Measurements from ENCODE around the gene PTPRT.

The PTPRT gene

DNA sequence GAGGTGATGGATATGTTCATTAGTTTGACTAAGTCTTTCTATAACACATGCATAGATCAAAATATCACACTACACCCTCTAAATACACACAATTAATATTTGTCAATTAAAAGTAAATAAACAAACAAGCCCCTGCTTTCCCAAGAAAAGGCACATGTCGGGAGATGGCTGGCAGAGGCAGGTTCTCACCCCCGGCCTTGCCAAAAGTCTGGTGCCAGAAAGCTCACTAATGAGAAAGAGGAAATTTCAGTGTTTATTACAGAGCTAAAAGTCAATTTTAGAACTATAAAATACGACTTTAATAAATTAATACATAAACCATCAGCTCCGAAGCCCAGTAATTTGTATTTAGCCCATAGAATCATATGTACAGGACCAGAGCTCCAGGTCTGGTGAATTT lies 404.7 kb downstream of the PTPRT start:
- DNase-seq, result no peak

DNA sequence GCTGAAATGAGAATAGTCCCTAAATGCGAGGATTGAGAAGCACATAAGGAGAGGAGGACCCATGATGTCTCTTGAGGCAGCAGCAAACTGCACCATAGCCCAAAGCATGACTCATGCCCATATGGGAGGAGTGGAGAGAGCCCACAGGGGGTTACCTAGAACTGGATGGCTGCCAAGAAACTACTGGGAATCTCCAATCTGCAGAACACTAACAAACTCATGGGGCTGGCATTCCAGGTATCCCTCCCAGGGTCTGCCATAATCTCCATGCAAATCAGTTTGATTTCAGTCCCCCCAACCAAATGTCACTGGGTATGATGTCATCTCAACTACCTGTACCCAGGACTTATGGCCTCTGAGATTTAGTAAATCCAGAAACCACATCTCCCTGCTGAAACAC lies 410.5 kb downstream of the PTPRT start:
- DNase-seq, result no peak

DNA sequence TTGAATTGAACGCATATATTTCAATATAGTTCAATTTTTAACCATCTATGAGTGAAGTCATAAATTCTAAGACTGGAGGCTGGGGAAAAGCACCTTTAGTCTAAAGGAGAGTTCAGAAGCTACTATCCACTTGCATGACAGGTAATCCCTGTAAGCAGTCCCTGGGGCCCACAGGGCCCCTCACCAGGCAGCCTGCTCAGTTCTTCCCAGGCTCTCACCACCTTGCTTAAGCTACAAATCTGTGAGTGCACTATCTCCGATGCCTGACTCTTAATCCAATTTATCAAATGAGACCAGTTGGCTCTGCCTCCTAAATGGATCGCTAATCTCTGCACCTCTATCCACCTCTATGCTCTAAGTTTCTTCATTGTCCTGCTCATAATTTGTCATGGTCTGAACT lies 413.8 kb downstream of the PTPRT start:
- DNase-seq, result no peak

DNA sequence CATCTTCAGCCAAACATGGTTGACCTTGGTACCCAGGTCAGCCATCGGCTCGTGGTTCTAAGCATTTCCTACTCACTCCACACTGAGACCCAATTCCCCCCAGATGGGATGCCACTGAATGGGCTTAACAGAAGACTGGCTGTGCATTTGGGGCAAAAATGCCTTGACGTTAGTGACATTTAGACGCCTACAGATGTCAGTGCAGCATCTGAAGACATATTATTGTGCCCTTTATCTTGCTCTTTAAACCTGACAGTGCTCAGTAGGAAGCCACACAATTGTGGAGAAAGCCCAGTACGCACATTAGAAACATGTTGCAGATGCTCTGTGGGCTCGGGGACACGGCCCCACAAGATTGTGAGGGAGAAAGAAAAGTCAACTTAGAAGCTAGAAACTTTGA lies 414.7 kb downstream of the PTPRT start:
- DNase-seq, result no peak

DNA sequence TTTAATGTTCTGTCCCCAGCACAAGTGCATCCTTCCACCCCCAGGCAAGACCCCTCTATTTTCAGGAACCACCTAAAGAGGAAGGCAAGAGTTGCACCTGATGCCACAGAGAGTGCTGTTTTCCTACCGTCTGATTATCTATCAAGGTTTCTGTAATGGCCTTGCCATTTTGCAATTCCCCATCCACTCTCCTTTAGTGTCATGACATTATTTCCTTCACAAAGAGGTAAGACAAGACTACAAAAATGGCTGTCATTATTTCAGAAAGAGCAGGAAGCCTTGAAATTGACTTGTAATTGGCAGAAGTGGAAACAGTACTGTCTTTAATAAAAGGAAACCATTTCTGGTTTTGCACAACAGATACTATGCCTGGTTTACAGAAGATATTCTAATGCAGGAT lies 426.7 kb downstream of the PTPRT start:
- DNase-seq, result no peak

DNA sequence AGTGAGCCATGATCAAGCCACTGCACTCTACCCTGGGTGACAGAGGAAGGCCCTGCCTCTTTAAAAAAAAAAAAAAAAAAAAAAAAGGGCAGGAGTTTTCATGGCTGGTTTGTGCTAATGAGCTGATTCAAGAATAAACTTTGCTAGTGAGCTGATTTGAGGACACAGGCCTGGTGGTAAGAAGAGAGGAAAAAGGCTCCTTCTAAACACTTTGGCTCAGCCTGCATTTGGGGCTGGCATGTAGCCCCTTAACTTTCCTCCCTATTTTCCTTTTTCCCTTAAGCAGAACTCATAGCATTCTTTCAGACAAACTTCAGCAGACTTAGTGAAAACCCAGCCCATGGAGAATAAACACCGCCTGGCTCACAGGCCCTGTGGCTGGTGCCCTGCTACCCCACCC lies 432.7 kb downstream of the PTPRT start:
- DNase-seq, result no peak

DNA sequence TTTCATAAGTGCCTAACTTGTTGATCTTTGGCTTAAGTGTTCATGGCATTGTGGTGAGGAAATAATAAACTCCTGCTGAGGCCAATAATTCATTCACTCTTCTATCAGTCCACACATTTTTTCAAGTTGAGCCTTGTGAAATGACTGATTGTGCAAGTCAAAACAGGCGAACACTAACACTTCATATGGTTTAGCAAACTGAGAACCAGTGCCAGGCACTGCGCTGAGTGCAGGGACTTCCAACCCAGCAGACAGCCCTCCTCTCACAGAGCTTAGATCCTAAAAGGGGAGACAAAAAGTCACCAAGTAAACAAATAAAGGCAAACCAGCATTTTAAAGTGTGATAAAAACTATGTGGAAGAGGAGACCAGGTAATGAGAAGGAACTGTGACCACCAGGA lies 435.0 kb downstream of the PTPRT start:
- no peak for DNase-seq

DNA sequence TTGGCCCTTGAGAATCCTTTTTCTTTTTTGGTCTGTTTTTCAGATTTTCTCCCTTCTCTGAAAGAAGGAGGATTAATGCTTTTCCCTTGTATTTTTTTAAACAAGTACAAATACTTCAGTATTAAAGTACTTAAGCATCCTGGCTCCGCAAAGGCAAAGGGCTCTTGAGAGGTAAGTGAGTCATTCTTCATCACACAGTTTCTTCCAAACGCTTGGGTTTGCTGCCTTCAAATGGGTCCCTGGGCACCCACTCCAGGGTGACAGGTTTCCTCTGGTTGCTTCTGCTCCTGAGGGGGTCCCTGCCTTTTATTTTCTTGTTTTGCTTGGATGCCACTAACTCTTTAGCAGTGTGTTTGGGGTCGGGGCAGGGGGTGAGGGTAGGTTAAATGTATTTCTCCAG lies 437.1 kb downstream of the PTPRT start:
- no peak for DNase-seq

DNA sequence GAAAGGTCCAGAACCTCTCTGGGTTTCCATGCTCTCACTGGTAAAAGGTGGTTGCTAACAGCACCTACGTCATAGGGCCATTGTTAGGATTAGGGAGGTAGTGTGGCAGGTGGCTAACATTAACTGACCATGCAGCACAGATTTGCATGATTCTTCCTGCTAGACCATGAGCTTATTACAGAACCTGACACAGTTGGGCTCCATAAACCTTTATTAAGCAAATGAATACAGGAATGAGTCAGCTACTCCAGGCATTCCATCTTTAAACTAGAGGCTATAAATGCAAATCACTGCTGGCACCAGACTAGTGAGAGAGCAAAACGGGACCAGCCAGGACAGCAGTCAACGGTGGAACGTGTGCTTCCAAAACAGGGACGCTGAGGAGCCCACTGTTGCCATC lies 440.1 kb downstream of the PTPRT start:
- no peak for DNase-seq

DNA sequence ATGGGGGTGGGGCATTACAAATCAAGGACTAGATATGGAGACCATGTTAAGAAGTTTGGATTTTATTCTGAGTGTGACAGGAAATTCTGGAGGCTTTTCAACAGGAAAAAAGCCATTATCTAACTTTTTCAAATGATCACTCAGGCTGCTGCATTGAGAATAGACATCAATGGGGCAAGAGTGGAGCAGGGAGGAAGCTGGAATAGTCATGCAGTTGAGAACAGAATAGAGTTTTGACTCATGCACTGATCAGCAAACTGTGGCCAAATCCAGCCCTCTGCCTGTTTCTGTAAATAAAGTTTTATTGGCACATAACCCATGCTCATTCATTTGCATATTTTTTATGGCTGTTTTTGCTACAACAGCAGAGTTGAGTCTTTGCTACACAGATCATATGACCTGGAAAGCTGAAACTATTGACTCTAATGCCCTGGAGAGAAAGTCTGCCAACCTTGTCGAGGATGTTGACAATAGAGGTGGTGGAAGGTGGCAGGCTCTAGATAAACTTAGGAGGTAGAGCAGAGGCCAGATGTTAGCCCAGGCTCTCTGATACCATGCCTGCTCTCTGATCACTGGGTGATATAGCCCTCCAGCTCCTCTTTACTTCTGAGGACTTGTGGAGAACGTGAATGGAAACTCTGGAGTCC lies 441.8 kb downstream of the PTPRT start:
- DNase-seq, result no peak

DNA sequence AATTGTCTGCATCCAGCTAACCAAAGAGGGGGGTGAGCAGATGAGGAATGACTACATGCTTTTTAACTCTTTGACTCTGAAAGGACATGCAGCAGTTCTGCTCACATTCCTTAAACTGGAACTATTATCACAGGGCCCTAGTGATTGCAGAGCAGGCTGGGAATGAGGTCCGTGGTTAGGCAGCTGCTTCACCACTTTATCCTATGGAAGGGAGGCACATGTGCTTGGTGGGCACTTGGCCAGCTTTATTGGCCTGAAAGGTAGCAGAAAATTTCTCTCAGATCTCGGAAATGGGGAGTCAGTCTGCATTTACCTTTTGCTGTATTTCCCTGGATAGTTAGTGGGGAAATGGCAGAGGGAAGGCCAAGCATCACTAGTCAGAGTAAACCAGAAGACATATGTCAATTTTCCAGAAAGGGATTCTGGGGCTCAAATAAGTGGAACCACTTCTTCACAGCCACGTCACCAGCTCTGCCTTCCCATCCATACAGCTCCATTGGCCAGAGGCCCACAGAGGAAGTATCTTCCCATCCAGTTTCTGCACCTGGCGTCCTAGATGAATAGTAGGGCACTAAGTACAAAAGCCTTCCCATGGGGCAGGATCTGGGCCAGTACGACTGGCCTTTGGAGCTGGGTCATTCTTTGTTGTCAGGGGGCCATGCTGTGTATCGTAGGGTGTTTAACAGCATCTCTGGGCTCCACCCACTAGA lies 444.8 kb downstream of the PTPRT start:
- no peak for DNase-seq

DNA sequence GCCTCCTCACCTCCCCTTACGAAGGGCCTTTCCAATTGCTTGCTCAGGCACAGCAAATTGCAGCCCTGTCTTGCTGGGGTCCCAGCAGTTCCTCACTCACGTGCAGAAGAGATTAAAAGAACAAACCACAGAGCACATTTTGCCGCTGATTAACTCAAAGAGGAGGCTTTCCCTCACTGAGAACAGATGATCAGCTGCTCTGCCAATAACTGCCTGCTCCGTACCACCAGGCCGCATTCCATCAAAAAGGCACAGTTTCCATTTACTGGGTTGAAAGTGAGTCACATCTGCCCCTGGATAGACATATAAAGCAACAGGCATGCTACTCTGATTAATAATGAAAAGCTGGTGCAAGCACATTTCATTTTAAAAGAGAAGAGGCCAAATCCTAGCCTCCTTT lies 446.8 kb downstream of the PTPRT start:
- DNase-seq, result no peak

DNA sequence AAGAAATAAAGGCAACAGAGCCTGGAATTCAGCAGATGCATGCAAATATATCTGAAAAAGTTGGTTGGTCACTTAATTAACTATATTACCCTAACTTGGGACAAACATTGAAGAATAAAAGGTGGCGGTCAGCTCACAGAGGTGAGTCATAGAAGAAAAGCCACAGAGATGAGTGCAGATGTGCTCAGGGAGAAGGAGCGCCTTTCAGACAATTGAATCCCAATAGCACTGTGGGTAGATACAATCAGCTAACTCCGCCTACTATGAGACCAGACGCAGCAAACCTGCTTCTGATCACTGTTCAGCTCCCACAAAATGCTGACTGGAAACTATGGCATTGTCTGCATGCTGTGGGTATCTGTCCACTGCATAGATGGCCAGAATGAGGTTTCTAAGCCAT lies 447.8 kb downstream of the PTPRT start:
- no peak for DNase-seq

DNA sequence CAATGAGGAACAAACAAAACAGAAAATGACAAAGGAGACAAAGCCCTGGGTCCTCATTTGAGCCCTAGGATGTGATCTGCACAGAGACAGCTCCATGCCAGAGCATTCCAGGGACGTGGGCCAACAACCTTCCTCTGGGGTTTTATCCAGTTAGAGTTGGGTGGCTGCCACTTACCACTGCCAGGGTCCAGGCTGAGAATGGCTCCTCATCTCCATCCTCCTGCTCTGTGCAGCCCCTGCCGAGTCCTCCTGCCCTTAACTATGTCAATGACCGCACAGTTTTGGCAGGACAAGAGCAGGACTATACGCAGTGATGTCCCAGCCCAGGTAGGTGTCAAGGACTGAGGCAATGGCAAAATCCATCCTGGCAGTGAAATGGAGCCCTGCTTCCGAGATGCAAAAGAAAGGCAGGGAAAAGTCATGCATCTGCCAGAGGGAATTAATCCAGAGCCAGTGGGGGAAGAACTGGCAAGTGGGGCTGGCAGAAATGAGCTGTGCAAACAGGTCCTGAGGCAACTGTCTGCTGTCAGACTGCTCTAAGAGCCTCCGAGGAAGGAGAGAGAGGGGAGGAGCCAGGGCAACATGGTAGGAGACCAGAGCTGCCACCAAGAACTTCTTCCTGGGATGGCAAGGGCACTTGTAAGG lies 449.4 kb downstream of the PTPRT start:
- no peak for DNase-seq

DNA sequence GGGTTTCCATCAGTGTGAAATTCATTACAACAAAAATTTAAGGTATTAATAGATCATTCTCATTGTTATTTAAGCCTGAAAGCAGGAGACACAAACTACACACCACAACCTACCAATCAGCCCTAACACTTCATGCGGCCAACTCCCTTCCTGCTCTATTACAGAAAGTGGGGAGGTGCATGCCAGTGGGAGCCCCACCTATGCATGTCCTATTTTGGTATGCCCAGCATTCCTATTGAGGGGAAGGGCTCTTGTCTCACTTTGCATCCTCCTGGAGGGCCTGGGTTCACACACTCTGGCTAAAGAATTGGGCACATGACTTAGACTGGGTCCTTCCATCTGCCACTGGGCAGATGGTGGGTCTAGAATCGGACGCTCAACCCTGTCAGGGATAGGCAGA lies 450.0 kb downstream of the PTPRT start:
- no peak for DNase-seq

DNA sequence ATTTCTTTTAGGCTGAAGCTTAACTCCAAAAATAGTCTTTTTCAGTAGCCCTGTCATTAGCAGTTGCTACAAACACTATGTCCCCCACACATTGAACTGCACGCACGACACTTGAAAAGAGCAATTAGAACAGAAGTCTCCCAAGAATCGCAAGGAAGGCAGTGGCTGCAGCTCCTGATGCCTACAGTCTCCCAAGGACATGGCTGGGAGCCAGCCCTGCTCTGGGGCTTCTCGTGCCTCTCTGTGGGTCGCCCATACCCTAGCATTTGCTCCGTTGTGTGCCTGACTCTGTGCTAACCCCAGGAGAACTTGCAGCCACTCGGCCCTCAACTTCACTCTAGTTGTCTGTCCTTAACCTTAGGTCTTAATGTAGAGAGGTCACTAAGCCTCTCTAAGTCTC lies 454.2 kb downstream of the PTPRT start:
- DNase-seq, result no peak

DNA sequence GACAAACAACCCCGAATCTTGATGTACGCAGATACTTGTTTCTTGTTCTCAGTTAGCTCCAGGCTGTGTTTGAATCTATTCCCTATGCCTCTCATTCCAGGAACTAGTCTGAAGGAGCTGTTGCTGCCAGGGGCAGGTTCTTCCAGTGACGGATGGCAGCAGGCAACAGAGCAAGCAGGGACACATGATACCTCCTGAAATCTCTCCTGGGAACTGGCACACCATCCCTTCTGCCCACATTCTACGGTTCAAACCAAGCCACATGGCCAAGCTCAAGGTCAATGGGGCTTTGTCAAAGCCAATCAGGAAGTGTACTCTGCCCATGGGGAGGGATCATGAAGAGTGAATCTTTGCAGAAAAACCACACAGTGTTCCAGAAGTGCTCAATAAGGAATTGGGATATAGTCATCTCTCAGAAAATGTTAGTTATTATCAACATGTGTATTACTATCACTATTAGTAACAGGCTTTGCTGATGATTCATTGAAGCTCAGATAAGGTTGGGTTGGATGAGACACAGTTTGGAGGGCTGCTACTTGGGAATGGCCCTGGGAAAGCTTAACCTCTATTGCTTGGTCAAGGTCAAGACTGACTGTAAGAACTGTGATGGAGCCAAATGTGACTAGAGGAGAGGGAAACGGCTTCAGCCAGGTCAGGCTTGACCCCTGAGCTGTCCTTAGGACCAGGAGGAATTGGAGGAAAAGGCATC lies 454.9 kb downstream of the PTPRT start:
- DNase-seq, result no peak

DNA sequence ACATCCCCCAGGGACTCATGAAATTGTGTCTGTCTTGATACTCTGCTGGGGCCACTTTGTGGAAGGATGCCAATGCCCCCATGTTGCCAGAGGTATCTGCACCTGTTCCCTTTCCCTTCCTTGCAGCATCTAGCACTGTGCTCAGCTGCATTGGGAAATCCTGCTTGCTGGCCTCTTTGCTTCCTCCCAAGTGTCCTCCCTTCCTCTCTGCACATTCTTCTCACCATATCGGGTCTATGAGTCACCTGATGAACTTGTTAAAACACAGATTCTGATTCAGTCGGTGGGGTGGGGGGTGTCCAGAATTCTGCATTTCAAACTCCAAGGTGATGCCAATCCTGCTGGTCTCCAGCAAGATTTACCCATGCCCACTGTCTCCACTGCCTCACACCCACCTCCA lies 467.8 kb downstream of the PTPRT start:
- no peak for DNase-seq

DNA sequence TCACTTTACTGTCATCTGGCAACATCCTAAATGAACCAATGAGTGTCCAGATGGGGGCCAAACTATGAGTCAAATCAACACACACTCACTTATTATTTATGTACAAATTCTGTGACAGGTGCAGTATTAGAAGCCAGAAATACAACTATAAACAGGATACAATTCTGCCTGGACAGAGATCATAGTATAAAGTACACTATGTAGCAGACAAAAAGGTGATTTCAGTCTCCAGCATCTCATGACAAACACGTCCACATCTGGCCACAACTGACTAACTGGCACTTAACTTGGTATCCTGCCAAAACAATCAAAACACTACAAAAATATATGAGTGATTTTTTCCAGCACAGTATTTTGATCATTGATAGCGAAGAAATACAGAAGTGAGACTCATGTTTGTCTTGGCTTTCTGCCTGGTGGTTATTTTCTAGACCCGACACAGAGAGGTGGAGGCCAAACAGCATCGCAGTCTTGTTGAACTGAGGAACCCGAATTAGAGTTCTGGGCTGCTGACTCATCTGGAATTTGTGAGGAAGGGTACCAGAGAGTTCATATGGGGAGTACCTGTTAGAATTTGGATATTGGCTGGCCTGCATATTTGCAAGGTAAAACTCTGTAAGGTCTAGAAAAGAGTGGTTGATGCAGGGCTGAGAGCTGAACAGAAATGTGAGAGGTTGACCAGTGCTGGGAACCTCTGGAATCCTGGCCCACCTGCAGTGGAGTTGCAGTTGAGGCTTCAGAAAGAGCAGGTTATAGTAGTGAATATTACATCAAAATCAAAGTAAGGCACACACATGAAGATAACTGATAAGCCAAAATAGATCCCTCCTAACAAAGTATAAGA lies 475.2 kb downstream of the PTPRT start:
- no peak for DNase-seq

DNA sequence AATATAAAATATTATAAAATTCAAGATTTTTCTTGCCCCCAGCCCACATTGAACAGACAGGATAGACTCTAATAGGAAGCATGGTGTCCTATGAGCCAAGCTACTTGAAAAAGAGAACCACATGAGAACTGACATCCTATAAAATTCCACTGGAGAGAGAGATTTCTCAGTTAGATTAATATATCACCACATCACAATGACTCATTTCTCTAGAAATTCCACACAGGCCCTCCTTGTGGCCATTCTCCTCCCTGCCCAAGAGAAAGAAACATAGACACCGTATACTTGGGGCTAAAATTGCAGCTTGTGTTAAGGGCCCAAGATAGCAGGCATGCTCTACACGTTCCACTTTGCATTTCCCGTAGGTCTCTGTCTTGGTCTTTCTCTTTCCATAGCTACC lies 481.4 kb downstream of the PTPRT start:
- no peak for DNase-seq

DNA sequence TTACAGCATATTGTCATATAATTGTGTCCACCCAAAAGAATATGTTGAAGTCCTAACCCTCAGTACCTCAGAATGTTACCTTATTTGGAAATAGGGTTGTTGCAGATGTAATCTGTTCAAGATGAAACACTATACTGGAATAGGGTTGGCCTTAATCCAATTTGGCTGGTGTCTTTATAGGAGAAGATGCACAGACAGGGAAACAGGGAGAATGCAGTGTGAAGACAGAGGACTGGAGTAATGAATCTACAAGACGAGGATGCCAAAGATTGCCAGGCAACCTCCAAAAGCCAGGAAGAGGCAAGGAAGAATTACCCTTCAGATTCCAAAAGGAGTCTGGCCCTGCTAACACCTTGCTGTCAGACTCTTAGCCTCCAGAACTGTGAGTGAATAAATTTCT lies 482.9 kb downstream of the PTPRT start:
- DNase-seq, result no peak

DNA sequence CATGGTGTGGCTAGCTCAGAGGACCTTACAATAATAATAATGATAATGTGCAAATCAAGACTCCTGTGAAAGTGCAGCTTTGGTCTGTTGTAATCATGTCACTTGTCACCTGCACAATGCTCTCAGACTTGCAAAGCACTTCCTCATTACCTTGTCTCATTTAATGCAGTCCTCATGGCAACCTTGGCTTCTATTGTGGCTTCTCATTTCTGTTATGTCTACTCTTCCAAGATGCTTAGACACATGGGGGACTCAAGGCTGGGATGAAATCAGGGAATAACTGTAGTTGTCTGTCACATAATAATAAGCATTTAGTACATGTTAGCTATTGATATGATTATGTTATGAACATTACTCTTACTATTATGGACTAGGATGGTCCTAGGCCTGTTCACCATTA lies 484.2 kb downstream of the PTPRT start:
- no peak for DNase-seq

DNA sequence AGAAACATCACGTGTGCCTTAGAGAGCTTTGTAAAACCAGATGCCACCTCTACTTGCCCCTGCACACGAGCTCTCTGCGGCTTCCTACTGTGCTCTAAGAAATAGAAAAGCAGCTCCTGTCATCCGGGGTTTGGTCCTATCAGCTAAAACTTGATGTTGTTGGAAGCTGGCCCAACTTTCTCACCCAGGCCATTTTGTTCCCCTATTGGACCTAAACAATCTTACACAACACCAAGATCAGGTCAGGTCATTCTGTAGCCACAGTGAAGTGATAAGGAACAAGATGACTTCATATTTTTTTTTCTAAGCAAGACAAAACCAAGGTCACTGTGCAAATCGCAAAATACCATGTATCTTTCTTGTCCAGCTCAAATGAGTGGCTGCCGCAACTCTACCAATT lies 486.0 kb downstream of the PTPRT start:
- no peak for DNase-seq
